HEK293 (cell line): Measurements from ENCODE around the gene FZD7.

Experiments
- CTCF ChIA-PET: fragments of 350-600 bp; formaldehyde crosslinking; extraction: SDS; loops from one replicate; lab custom pipeline; 2021; ENCODE audit warnings: antibody characterized with exemption; lab: Yijun Ruan, JAX
- POLR2A ChIA-PET: fragments of 300-600 bp; formaldehyde crosslinking; extraction: SDS; loops from one replicate; lab custom pipeline; 2020; ENCODE audit warnings: antibody characterized with exemption, inconsistent platforms; lab: Yijun Ruan, JAX
- H3K27ac ChIP-seq: fragments of 200-500 bp; sonication (Bioruptor generic); 2 replicates; pipeline ENCODE4 v1.5.1; 2014; ENCODE audit warnings: low read depth, low read length, control low read depth, inconsistent platforms; ENCODE audit errors: extremely low read depth
- H3K36me3 ChIP-seq, 2 experiments: fragments of 200-500 bp in 1 of 2; sonication (Bioruptor generic) in 1 of 2; 1 replicate in 1 of 2; 2 replicates in 1 of 2; pipeline ENCODE4 v1.5.1; 2014 to 2017; ENCODE audit warnings: inconsistent platforms in 2 of 2, low read length in 2 of 2; ENCODE audit not compliant: control insufficient read depth in 2 of 2, insufficient read depth in 1 of 2
- H3K4me1 ChIP-seq: fragments of 200-500 bp; sonication (Bioruptor generic); 2 replicates; pipeline ENCODE4 v1.5.1; 2014; ENCODE audit warnings: mild to moderate bottlenecking, low read length, inconsistent platforms; ENCODE audit not compliant: control insufficient read depth, insufficient read depth
- H3K4me3 ChIP-seq: 2 replicates; pipeline ENCODE4 v1.5.1; 2011; ENCODE audit warnings: low read depth, mild to moderate bottlenecking, control low read depth, low read length, moderate library complexity
- H3K9me3 ChIP-seq: fragments of 200-500 bp; sonication (Bioruptor generic); 2 replicates; pipeline ENCODE4 v1.5.1; 2014; ENCODE audit warnings: low read depth, low read length, inconsistent platforms; ENCODE audit not compliant: control insufficient read depth, insufficient read depth
- BCL6B ChIP-seq: fragments of 450-650 bp; formaldehyde crosslinking; IDR thresholded peaks from 2 replicates; pipeline ENCODE4 v1.5.1; 2017; ENCODE audit warnings: missing biosample characterization, missing genetic modification characterization
- SCRT2 ChIP-seq: fragments of 450-650 bp; formaldehyde crosslinking; IDR thresholded peaks from 2 replicates; pipeline ENCODE4 v1.5.1; 2016; ENCODE audit warnings: missing biosample characterization, missing genetic modification characterization
- ZBTB17 ChIP-seq: fragments of 450-650 bp; formaldehyde crosslinking; IDR thresholded peaks from 2 replicates; pipeline ENCODE4 v1.5.1; 2016; ENCODE audit warnings: missing biosample characterization, missing genetic modification characterization
- ZBTB7A ChIP-seq: fragments of 450-650 bp; formaldehyde crosslinking; IDR thresholded peaks from 2 replicates; pipeline ENCODE4 v1.5.1; 2016; ENCODE audit warnings: low read depth, missing biosample characterization, missing genetic modification characterization
- ZNF121 ChIP-seq: fragments of 450-650 bp; formaldehyde crosslinking; IDR thresholded peaks from 2 replicates; pipeline ENCODE4 v1.5.1; 2016; ENCODE audit warnings: missing biosample characterization, missing genetic modification characterization
- ZNF221 ChIP-seq: fragments of 450-650 bp; formaldehyde crosslinking; IDR thresholded peaks from 2 replicates; pipeline ENCODE4 v1.5.1; 2017; ENCODE audit warnings: missing biosample characterization, missing genetic modification characterization, borderline replicate concordance
- ZNF24 ChIP-seq: fragments of 450-650 bp; formaldehyde crosslinking; IDR thresholded peaks from 2 replicates; pipeline ENCODE4 v1.5.1; 2016; ENCODE audit warnings: missing biosample characterization, missing genetic modification characterization
- ZNF248 ChIP-seq: fragments of 450-650 bp; formaldehyde crosslinking; IDR thresholded peaks from 2 replicates; pipeline ENCODE4 v1.5.1; 2017; ENCODE audit warnings: missing biosample characterization, missing genetic modification characterization
- ZNF292 ChIP-seq: fragments of 450-650 bp; formaldehyde crosslinking; IDR thresholded peaks from 2 replicates; pipeline ENCODE4 v1.5.1; 2016; ENCODE audit warnings: low read depth, missing biosample characterization, missing genetic modification characterization, borderline replicate concordance
- ZNF514 ChIP-seq: fragments of 450-650 bp; formaldehyde crosslinking; IDR thresholded peaks from 2 replicates; pipeline ENCODE4 v1.5.1; 2016; ENCODE audit warnings: missing biosample characterization, missing genetic modification characterization
- ZNF544 ChIP-seq: fragments of 450-650 bp; formaldehyde crosslinking; IDR thresholded peaks from 2 replicates; pipeline ENCODE4 v1.5.0; 2017; ENCODE audit warnings: missing biosample characterization, missing genetic modification characterization
- ZNF645 ChIP-seq: fragments of 450-650 bp; formaldehyde crosslinking; IDR thresholded peaks from 2 replicates; pipeline ENCODE4; 2016; ENCODE audit warnings: missing biosample characterization, missing genetic modification characterization
- ZNF658 ChIP-seq: fragments of 450-650 bp; formaldehyde crosslinking; IDR thresholded peaks from 2 replicates; pipeline ENCODE4; 2016; ENCODE audit warnings: missing biosample characterization, missing genetic modification characterization
- ZNF707 ChIP-seq: fragments of 450-650 bp; formaldehyde crosslinking; IDR thresholded peaks from 2 replicates; pipeline ENCODE4 v1.5.1; 2016; ENCODE audit warnings: missing biosample characterization, missing genetic modification characterization
- ZSCAN23 ChIP-seq: fragments of 450-650 bp; formaldehyde crosslinking; IDR thresholded peaks from 2 replicates; pipeline ENCODE4 v1.5.1; 2016; ENCODE audit warnings: missing biosample characterization, missing genetic modification characterization
- TF ChIP-seq, protein P1 (sequence below): fragments of 450-650 bp; formaldehyde crosslinking; IDR thresholded peaks from 2 replicates; pipeline ENCODE4 v1.5.1; 2017; ENCODE audit warnings: missing biosample characterization, missing genetic modification characterization
- TF ChIP-seq, protein P2 (sequence below): fragments of 450-650 bp; formaldehyde crosslinking; IDR thresholded peaks from 2 replicates; pipeline ENCODE4 v1.5.1; 2016; ENCODE audit warnings: missing biosample characterization, missing genetic modification characterization, low read depth
- TF ChIP-seq, protein P3 (sequence below): fragments of 450-650 bp; formaldehyde crosslinking; IDR thresholded peaks from 2 replicates; pipeline ENCODE4 v1.5.1; 2016; ENCODE audit warnings: missing biosample characterization, missing genetic modification characterization
- TF ChIP-seq, protein P4 (sequence below): fragments of 450-650 bp; formaldehyde crosslinking; IDR thresholded peaks from 2 replicates; pipeline ENCODE4 v1.5.1; 2016; ENCODE audit warnings: missing biosample characterization, missing genetic modification characterization
- TF ChIP-seq, protein P5 (sequence below): fragments of 450-650 bp; formaldehyde crosslinking; IDR thresholded peaks from 2 replicates; pipeline ENCODE4 v1.5.1; 2016; ENCODE audit warnings: missing biosample characterization, missing genetic modification characterization

The FZD7 gene

GRCh38 chr2:202019689-202020450, 13.8 kb upstream of the FZD7 start:
- ChIA-PET POLR2A (interaction anchor here (0.6 to 1.1 kb wide), 2 partner anchors 8 to 852 kb away, joined by 3 to 6 read pairs; no protein-coding TSS in a partner anchor), CTCF (no interaction called here)
- Histone ChIP-seq H3K9me3 (no peaks in the 10 kb centered on the region), H3K4me1 (0 out of 2 replicates have a peak, but pooled peaks cover under 1% of the 10 kb centered on the region), H3K4me3 (no peak overlapping the region), H3K27ac (no peak overlapping the region), H3K36me3 (no peaks in the 10 kb centered on the region)
- TF ChIP-seq ZNF24 (tag by site-specific recombination) (no peak), ZSCAN23 (tag by site-specific recombination) (no peak), BCL6B (tag by site-specific recombination) (no peak), ZNF658 (tag by site-specific recombination) (no peak), ZNF248 (tag by site-specific recombination) (no peak), ZNF645 (tag by site-specific recombination) (no peak), ZNF514 (tag by site-specific recombination) (no peak), ZNF121 (tag by site-specific recombination) (no peak), ZNF221 (tag by site-specific recombination) (no peak), ZNF292 (no peak), ZBTB17 (no peak), ZNF544 (no peak), ZNF707 (no peak), ZBTB7A (tag by site-specific recombination) (no peak), SCRT2 (tag by site-specific recombination) (no peak)
- TF ChIP-seq, protein P1, sequence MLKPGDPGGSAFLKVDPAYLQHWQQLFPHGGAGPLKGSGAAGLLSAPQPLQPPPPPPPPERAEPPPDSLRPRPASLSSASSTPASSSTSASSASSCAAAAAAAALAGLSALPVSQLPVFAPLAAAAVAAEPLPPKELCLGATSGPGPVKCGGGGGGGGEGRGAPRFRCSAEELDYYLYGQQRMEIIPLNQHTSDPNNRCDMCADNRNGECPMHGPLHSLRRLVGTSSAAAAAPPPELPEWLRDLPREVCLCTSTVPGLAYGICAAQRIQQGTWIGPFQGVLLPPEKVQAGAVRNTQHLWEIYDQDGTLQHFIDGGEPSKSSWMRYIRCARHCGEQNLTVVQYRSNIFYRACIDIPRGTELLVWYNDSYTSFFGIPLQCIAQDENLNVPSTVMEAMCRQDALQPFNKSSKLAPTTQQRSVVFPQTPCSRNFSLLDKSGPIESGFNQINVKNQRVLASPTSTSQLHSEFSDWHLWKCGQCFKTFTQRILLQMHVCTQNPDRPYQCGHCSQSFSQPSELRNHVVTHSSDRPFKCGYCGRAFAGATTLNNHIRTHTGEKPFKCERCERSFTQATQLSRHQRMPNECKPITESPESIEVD (tag by site-specific recombination) = no peak
- TF ChIP-seq, protein P2, sequence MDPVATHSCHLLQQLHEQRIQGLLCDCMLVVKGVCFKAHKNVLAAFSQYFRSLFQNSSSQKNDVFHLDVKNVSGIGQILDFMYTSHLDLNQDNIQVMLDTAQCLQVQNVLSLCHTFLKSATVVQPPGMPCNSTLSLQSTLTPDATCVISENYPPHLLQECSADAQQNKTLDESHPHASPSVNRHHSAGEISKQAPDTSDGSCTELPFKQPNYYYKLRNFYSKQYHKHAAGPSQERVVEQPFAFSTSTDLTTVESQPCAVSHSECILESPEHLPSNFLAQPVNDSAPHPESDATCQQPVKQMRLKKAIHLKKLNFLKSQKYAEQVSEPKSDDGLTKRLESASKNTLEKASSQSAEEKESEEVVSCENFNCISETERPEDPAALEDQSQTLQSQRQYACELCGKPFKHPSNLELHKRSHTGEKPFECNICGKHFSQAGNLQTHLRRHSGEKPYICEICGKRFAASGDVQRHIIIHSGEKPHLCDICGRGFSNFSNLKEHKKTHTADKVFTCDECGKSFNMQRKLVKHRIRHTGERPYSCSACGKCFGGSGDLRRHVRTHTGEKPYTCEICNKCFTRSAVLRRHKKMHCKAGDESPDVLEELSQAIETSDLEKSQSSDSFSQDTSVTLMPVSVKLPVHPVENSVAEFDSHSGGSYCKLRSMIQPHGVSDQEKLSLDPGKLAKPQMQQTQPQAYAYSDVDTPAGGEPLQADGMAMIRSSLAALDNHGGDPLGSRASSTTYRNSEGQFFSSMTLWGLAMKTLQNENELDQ (tag by site-specific recombination) = no peak
- TF ChIP-seq, protein P3, sequence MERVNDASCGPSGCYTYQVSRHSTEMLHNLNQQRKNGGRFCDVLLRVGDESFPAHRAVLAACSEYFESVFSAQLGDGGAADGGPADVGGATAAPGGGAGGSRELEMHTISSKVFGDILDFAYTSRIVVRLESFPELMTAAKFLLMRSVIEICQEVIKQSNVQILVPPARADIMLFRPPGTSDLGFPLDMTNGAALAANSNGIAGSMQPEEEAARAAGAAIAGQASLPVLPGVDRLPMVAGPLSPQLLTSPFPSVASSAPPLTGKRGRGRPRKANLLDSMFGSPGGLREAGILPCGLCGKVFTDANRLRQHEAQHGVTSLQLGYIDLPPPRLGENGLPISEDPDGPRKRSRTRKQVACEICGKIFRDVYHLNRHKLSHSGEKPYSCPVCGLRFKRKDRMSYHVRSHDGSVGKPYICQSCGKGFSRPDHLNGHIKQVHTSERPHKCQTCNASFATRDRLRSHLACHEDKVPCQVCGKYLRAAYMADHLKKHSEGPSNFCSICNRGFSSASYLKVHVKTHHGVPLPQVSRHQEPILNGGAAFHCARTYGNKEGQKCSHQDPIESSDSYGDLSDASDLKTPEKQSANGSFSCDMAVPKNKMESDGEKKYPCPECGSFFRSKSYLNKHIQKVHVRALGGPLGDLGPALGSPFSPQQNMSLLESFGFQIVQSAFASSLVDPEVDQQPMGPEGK (tag by site-specific recombination) = no peak
- TF ChIP-seq, protein P4, sequence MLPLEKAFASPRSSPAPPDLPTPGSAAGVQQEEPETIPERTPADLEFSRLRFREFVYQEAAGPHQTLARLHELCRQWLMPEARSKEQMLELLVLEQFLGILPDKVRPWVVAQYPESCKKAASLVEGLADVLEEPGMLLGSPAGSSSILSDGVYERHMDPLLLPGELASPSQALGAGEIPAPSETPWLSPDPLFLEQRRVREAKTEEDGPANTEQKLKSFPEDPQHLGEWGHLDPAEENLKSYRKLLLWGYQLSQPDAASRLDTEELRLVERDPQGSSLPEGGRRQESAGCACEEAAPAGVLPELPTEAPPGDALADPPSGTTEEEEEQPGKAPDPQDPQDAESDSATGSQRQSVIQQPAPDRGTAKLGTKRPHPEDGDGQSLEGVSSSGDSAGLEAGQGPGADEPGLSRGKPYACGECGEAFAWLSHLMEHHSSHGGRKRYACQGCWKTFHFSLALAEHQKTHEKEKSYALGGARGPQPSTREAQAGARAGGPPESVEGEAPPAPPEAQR (tag by site-specific recombination) = no peak
- TF ChIP-seq, protein P5, sequence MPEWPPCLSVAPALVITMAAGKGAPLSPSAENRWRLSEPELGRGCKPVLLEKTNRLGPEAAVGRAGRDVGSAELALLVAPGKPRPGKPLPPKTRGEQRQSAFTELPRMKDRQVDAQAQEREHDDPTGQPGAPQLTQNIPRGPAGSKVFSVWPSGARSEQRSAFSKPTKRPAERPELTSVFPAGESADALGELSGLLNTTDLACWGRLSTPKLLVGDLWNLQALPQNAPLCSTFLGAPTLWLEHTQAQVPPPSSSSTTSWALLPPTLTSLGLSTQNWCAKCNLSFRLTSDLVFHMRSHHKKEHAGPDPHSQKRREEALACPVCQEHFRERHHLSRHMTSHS (tag by site-specific recombination) = no peak
